ENCODE measurements around the gene GRM1.

GRM1 gene

DNA sequence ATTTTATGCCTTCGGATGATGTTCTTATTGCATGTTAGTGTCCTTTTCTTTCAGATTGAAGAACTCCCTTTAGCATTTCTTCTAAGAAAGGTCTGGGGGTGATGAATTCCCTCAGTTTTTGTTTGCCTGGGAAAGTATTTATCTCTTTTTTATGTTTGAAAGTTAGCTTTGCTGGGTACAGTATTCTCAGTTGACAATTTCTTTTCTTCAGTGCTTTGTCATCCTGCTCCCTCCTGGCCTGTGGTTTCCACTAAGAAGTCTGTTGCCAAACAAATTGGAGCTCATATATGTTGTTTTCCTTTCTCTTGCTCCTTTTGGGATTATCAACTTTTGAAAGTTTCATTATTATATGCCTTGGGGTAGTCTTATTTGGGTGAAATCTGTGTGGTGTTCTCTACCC lies 11.5 kb downstream of the GRM1 start:
- Histone ChIP-seq H3K9me3 (ENCODE audit: control insufficient read depth, insufficient read depth, low read depth, low read length) (no peaks in the 10 kb centered on the region), H3K4me1 (ENCODE audit: control insufficient read depth, insufficient read depth, low read length) (no peaks in the 10 kb centered on the region), H3K36me3 (ENCODE audit: control insufficient read depth in 2 of 2, insufficient read depth in 1 of 2, low read length in 2 of 2) (no peaks in the 10 kb centered on the region), H3K27ac (ENCODE audit: extremely low read depth, low read depth, low read length) (no peak overlapping the region), H3K4me3 (ENCODE audit: low read depth, low read length) (no peak overlapping the region)
- TF ChIP-seq ZNF223 (tag by site-specific recombination; IDR thresholded peaks at IDR 0.05) (no peak), FEZF1 (tag by site-specific recombination; IDR thresholded peaks at IDR 0.05) (no peak), SETDB1 (IDR thresholded peaks at IDR 0.05; ENCODE audit: insufficient read length, low read length) (peak; percentile 97), ZNF561 (tag by site-specific recombination; IDR thresholded peaks at IDR 0.05; ENCODE audit: borderline replicate concordance) (no peak), PRDM1 (tag by site-specific recombination; IDR thresholded peaks at IDR 0.05) (no peak)
- ChIA-PET POLR2A (no interaction called here), CTCF (interaction anchor here (0.6 to 1.7 kb wide), 7 partner anchors 10 to 660 kb away, joined by 3 to 5 read pairs (median 3); no protein-coding TSS in a partner anchor)

- H3K4me1 ChIP-seq (ENCODE audit: control insufficient read depth, insufficient read depth, low read length): no peaks in the 10 kb centered on the region
- TF ChIP-seq HOXC10 (CRISPR knock-in tag; IDR thresholded peaks at IDR 0.05) (no peak), ZNF654 (tag by site-specific recombination; IDR thresholded peaks at IDR 0.05; ENCODE audit: low read depth) (peak; percentile 28; the same call in 1 of the 2 replicates)
- no peak overlapping the region for H3K4me3 ChIP-seq (ENCODE audit: low read depth, low read length)
- CTCF ChIA-PET: interaction anchor here (0.6 to 1.7 kb wide), 10 partner anchors 10 to 661 kb away, joined by 3 to 5 read pairs (median 3); no protein-coding TSS in a partner anchor
- H3K36me3 ChIP-seq (ENCODE audit: control insufficient read depth in 2 of 2, insufficient read depth in 1 of 2, low read length in 2 of 2): no peaks in the 10 kb centered on the region
- H3K27ac ChIP-seq (ENCODE audit: extremely low read depth, low read depth, low read length): no peak overlapping the region
- POLR2A ChIA-PET: no interaction called here
- H3K9me3 ChIP-seq (ENCODE audit: control insufficient read depth, insufficient read depth, low read depth, low read length): no peaks in the 10 kb centered on the region
Measured at GRCh38 chr6:146041282-146041681, 12.4 kb downstream of the GRM1 start.

DNA sequence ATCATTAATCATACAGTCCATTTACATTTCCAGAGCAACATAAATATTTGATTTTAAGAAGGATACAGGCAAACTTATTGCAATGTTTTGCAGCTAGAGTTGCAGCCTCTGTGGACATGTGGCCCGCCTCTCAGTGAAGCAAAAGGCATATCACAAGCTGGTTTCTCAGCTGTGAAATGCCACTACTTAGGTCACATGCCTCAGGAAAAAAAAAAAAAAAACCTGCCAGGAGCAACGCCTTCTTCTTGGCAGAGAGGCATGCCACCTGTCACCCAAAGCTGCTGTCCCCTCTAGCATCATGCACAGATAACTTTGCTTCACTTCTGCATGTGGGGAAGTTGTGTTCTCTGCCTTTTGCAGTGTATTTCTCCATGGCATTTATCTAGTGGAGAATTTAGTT lies 18.5 kb downstream of the GRM1 start:
- POLR2A ChIA-PET: no interaction called here
- no peaks in the 10 kb centered on the region for H3K9me3 ChIP-seq (ENCODE audit: control insufficient read depth, insufficient read depth, low read depth, low read length)
- CTCF ChIA-PET: interaction anchor here (0.6 kb wide), 1 partner anchor 142 kb away, joined by 3 read pairs; no protein-coding TSS in a partner anchor
- no peaks in the 10 kb centered on the region for H3K36me3 ChIP-seq (ENCODE audit: control insufficient read depth in 2 of 2, insufficient read depth in 1 of 2, low read length in 2 of 2)
- H3K4me1 ChIP-seq (ENCODE audit: control insufficient read depth, insufficient read depth, low read length): no peaks in the 10 kb centered on the region
- no peak overlapping the region for H3K4me3 ChIP-seq (ENCODE audit: low read depth, low read length)
- TF ChIP-seq ZNF18 (tag by site-specific recombination; IDR thresholded peaks at IDR 0.05) (no peak), KLF7 (tag by site-specific recombination; IDR thresholded peaks at IDR 0.05; ENCODE audit: borderline replicate concordance) (no peak), ZNF324 (tag by site-specific recombination; IDR thresholded peaks at IDR 0.05) (no peak), ZEB2 (tag by site-specific recombination; IDR thresholded peaks at IDR 0.05) (no peak), ZNF426 (tag by site-specific recombination; IDR thresholded peaks at IDR 0.05) (no peak), ZNF140 (tag by site-specific recombination; IDR thresholded peaks at IDR 0.05) (no peak), BCL11A (tag by site-specific recombination; IDR thresholded peaks at IDR 0.05; ENCODE audit: low read depth) (no peak), OSR2 (tag by site-specific recombination; IDR thresholded peaks at IDR 0.05) (no peak), HOXD13 (CRISPR knock-in tag; IDR thresholded peaks at IDR 0.05; ENCODE audit: borderline replicate concordance) (no peak), ZNF366 (tag by site-specific recombination; conservative IDR thresholded peaks at IDR 0.05) (no peak), ZNF843 (tag by site-specific recombination; IDR thresholded peaks at IDR 0.05) (no peak), EGR2 (tag by site-specific recombination; IDR thresholded peaks at IDR 0.05; ENCODE audit: low read depth) (no peak), YY2 (tag by site-specific recombination; IDR thresholded peaks at IDR 0.05) (no peak), ZSCAN23 (tag by site-specific recombination; IDR thresholded peaks at IDR 0.05) (no peak), ZNF701 (tag by site-specific recombination; IDR thresholded peaks at IDR 0.05) (no peak), ZNF423 (tag by site-specific recombination; IDR thresholded peaks at IDR 0.05) (no peak), SP2 (tag by site-specific recombination; IDR thresholded peaks at IDR 0.05) (no peak), ZNF23 (tag by site-specific recombination; IDR thresholded peaks at IDR 0.05; ENCODE audit: borderline replicate concordance) (no peak), RBAK (tag by site-specific recombination; IDR thresholded peaks at IDR 0.05) (no peak)
- TF ChIP-seq, protein P1, sequence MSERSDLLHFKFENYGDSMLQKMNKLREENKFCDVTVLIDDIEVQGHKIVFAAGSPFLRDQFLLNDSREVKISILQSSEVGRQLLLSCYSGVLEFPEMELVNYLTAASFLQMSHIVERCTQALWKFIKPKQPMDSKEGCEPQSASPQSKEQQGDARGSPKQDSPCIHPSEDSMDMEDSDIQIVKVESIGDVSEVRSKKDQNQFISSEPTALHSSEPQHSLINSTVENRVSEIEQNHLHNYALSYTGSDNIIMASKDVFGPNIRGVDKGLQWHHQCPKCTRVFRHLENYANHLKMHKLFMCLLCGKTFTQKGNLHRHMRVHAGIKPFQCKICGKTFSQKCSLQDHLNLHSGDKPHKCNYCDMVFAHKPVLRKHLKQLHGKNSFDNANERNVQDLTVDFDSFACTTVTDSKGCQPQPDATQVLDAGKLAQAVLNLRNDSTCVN (tag by site-specific recombination; optimal IDR thresholded peaks at IDR 0.05): no peak
- no peak overlapping the region for H3K27ac ChIP-seq (ENCODE audit: extremely low read depth, low read depth, low read length)

Data from HEK293 (cell line).